DND-41 (cell line): Measurements from ENCODE around the gene SPATA18.

Experiments
- CTCF ChIP-seq: IDR thresholded peaks from 2 replicates; pipeline ENCODE4 v1.5.1; 2012; ENCODE audit warnings: borderline replicate concordance, low read length, moderate library complexity, mild to moderate bottlenecking; ENCODE audit not compliant: poor library complexity, severe bottlenecking; ENCODE audit errors: extremely low read depth
- EZH2 ChIP-seq: IDR thresholded peaks from 3 replicates; pipeline ENCODE4 v1.6.1; 2012; ENCODE audit warnings: borderline replicate concordance, low read depth, mild to moderate bottlenecking, moderate library complexity, low read length, inconsistent platforms; ENCODE audit not compliant: severe bottlenecking

GRCh38 chr4:52037689-52038102, 13.4 kb upstream of the SPATA18 start:
- TF ChIP-seq EZH2 = no peak
- no peak for TF ChIP-seq CTCF
